Cardiac fibroblast (primary cell): ENCODE results near the gene ADGRL4.

ENCODE experiments used
- DNase-seq, 2 donors: peaks; one replicate each; pipeline versions ENCODE4 v3.0.0 to v3.0.0-alpha.2; 2010; ENCODE audit warnings: low read depth in 2 of 2
- H3K4me3 ChIP-seq, 2 donors: replicated peaks in 1 of 2; 1 replicate in 1 of 2; 2 replicates in 1 of 2; pipeline ENCODE4 v1.5.1; 2011; ENCODE audit warnings: low read depth in 2 of 2, low read length in 2 of 2, mild to moderate bottlenecking in 2 of 2, moderate library complexity in 1 of 2
- CTCF ChIP-seq: IDR thresholded peaks from one replicate; pipeline ENCODE4 v1.5.1; 2011; ENCODE audit warnings: low read depth, mild to moderate bottlenecking, low read length, inconsistent platforms

Gene ADGRL4

GRCh38 chr1:78911956-78912880 lies 94.3 kb downstream of the ADGRL4 start:
- no peak overlapping the region for H3K4me3 ChIP-seq
- no peak for TF ChIP-seq CTCF
- DNase-seq, result peak; percentile 12 to 60

- DNase-seq, result no peak
- TF ChIP-seq CTCF, result no peak
- no peak overlapping the region for H3K4me3 ChIP-seq
Observed at GRCh38 chr1:78902641-78903040, 103.9 kb downstream of the ADGRL4 start.

- H3K4me3 ChIP-seq, result no peak overlapping the region
- TF ChIP-seq CTCF, result no peak
- DNase-seq, result no peak
Observed at GRCh38 chr1:78894811-78895210, 111.7 kb downstream of the ADGRL4 start.

- H3K4me3 ChIP-seq, result no peak overlapping the region
- TF ChIP-seq CTCF, result no peak
- peak in 1 of 2 donors; percentile 68 for DNase-seq
Observed at GRCh38 chr1:78892260-78892840, 114.2 kb downstream of the ADGRL4 start.

- no peak for TF ChIP-seq CTCF
- H3K4me3 ChIP-seq, result no peak overlapping the region
- no peak for DNase-seq
Observed at GRCh38 chr1:78887458-78887857, 119.1 kb downstream of the ADGRL4 start.

GRCh38 chr1:78884685-78885452 lies 121.7 kb downstream of the ADGRL4 start:
- DNase-seq, result peak; percentile 16 to 37
- no peak overlapping the region for H3K4me3 ChIP-seq
- TF ChIP-seq CTCF, result no peak
